HepG2 (cell line): Measurements from ENCODE around the gene MZF1. TPM values are rescaled to one million over a fixed set of nuclear protein-coding genes. Genes with fewer than 3 reads are reported as not detected.
A peak's percentile ranks its signal among the peaks of the same experiment; 100 is the strongest.

Experiments
- ARID2 ChIP-seq: sonication (generic); formaldehyde crosslinking; IDR thresholded peaks from 2 replicates; pipeline ENCODE4 v1.8.1; 2022; ENCODE audit warnings: mild to moderate bottlenecking, missing genetic modification reagents, borderline replicate concordance
- HES4 ChIP-seq: sonication (generic); formaldehyde crosslinking; IDR thresholded peaks from 2 replicates; pipeline ENCODE4 v1.9.0; 2021; ENCODE audit warnings: mild to moderate bottlenecking, missing genetic modification reagents, borderline replicate concordance
- HIVEP1 ChIP-seq: sonication (generic); formaldehyde crosslinking; IDR thresholded peaks from 2 replicates; pipeline ENCODE4 v1.4.0; 2020; ENCODE audit warnings: mild to moderate bottlenecking, missing genetic modification reagents
- MAFK ChIP-seq, 2 experiments: IDR thresholded peaks in 1 of 2; conservative IDR thresholded peaks in 1 of 2; 2 replicates each; pipeline ENCODE4 v1.6.1; 2011; ENCODE audit warnings: improper control_type of control experiment in 2 of 2, low read length in 2 of 2
- MZF1 ChIP-seq: sonication (generic); formaldehyde crosslinking; IDR thresholded peaks from 2 replicates; pipeline ENCODE4 v1.8.1; 2023; ENCODE audit warnings: mild to moderate bottlenecking, missing genetic modification reagents, borderline replicate concordance
- PHF20 ChIP-seq: sonication (generic); formaldehyde crosslinking; IDR thresholded peaks from 2 replicates; pipeline ENCODE4 v1.5.0; 2020; ENCODE audit warnings: mild to moderate bottlenecking, missing genetic modification reagents
- REL ChIP-seq: sonication (generic); formaldehyde crosslinking; conservative IDR thresholded peaks from 2 replicates; pipeline ENCODE4 v1.8.0; 2022; ENCODE audit warnings: mild to moderate bottlenecking, missing genetic modification reagents, moderate library complexity
- RFX3 ChIP-seq: IDR thresholded peaks from 2 replicates; pipeline ENCODE4 v1.6.1; 2016; ENCODE audit warnings: missing biosample characterization, missing genetic modification reagents
- RNF2 ChIP-seq: fragments of 450-650 bp; conservative IDR thresholded peaks from 2 replicates; pipeline ENCODE4 v1.6.1; 2016; ENCODE audit warnings: low read depth
- SP2 ChIP-seq: sonication (generic); formaldehyde crosslinking; IDR thresholded peaks from 2 replicates; pipeline ENCODE4 v1.5.1; 2020; ENCODE audit warnings: mild to moderate bottlenecking, missing genetic modification reagents
- ZNF557 ChIP-seq: sonication (generic); formaldehyde crosslinking; IDR thresholded peaks from 2 replicates; pipeline ENCODE4 v1.4.0; 2020; ENCODE audit warnings: missing genetic modification reagents
- ZNF841 ChIP-seq: sonication (generic); formaldehyde crosslinking; IDR thresholded peaks from 2 replicates; pipeline ENCODE4 v1.8.1; 2023; ENCODE audit warnings: missing genetic modification reagents, borderline replicate concordance
- polyA plus RNA-seq, 8 experiments: library from polyadenylated mRNA; depleted of rRNA in 3 of 8; stranded (reverse) in 7 of 8; unstranded in 1 of 8; fragments of >200 nt; fragmentation: Illumina TruSeq in 4 of 8; extraction: Trizol in 4 of 8; gene quantifications; 2 replicates each; pipeline versions ENCODE4 v1.2.1 to v1.2.3, GENCODE V29; 2011 to 2016; ENCODE audit warnings: low read depth in 4 of 8, missing spikeins in 1 of 8, mixed read lengths in 1 of 8; ENCODE audit not compliant: insufficient read depth in 1 of 8
- total RNA-seq, 5 experiments: library from RNA; depleted of rRNA; stranded (reverse); fragments of >200 nt; fragmentation: Illumina TruSeq; extraction: Trizol; gene quantifications; 2 replicates each; pipeline ENCODE4 v1.2.3, GENCODE V29; 2016; ENCODE audit warnings: low read depth in 1 of 5
- TF ChIP-seq, protein P1 (sequence below), 2 experiments: sonication (generic) in 1 of 2; formaldehyde crosslinking in 1 of 2; IDR thresholded peaks; 2 replicates each; pipeline versions ENCODE4 v1.5.1 to v1.6.1; 2011 to 2020; ENCODE audit warnings: borderline replicate concordance in 1 of 2, low read depth in 1 of 2, low read length in 1 of 2, mild to moderate bottlenecking in 1 of 2, missing genetic modification reagents in 1 of 2, moderate library complexity in 1 of 2
- TF ChIP-seq, protein P2 (sequence below): sonication (generic); formaldehyde crosslinking; IDR thresholded peaks from 2 replicates; pipeline ENCODE4 v1.9.0; 2022; ENCODE audit warnings: missing genetic modification reagents, mild to moderate bottlenecking, borderline replicate concordance
- TF ChIP-seq, protein P3 (sequence below): sonication (generic); formaldehyde crosslinking; IDR thresholded peaks from 2 replicates; pipeline ENCODE4 v1.4.0; 2020; ENCODE audit warnings: missing genetic modification reagents
- TF ChIP-seq, protein P4 (sequence below): sonication (generic); formaldehyde crosslinking; IDR thresholded peaks from 2 replicates; pipeline ENCODE4 v1.4.0; 2020; ENCODE audit warnings: missing genetic modification reagents
- TF ChIP-seq, protein P5 (sequence below): sonication (generic); formaldehyde crosslinking; IDR thresholded peaks from 2 replicates; pipeline ENCODE4 v1.5.0; 2020; ENCODE audit warnings: missing genetic modification reagents

Gene MZF1
- total and polyA plus RNA-seq, 2 of the 13 experiments (the other 11 are each of a cell fraction or from before 2014, with no cell fraction given), result 3.1 to 8.1 TPM

DNA sequence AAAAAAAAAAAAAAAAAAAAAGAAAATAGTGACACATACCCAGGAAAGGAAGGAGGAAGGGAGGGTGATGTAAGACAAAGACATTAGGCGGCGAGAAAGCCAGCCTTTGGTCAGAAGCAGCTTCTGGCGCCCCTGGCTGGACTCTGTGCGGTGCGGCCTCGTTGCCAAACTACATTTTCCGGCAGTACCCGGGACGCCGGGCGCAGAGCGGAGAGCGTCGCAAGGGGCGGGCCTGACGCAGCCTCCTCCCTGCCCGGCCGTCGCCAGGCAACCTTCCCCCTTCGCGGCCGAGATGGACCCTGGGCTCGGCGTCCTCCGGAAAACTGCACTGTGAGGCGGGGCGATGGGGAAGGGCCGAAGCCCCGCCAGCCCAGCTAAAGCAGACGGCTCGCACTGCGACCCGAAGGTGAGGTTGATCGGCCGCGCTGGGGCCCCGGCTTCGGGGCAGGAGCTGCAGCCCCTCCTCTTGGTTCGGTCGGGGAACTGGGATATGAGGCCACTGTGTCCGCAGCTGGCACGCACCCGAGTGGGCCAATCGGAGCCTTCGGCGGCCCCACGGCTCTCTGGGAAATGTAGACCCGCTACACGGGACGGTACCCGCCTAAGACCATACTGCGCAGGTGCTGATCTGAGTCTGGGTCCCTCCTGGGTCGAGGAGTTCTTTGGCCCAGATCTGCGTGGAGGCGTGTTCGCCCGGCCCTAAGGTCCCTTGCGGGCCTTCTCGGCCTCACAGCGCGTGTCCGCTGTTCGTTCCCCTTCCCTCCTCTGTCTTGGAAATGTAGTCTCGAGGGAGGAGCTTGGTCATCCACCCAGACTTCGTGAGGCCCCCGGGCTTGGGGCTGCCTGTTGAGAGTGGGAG is 2.3 kb upstream of the MZF1 start (continued):
- TF ChIP-seq, protein P1, sequence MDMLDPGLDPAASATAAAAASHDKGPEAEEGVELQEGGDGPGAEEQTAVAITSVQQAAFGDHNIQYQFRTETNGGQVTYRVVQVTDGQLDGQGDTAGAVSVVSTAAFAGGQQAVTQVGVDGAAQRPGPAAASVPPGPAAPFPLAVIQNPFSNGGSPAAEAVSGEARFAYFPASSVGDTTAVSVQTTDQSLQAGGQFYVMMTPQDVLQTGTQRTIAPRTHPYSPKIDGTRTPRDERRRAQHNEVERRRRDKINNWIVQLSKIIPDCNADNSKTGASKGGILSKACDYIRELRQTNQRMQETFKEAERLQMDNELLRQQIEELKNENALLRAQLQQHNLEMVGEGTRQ (IDR thresholded peaks at IDR 0.05; ENCODE audit: low read depth, low read length), result no peak
- TF ChIP-seq, protein P1 (CRISPR knock-in tag; IDR thresholded peaks at IDR 0.05; ENCODE audit: borderline replicate concordance), result peak; percentile 30; the same call in 1 of the 2 replicates
- TF ChIP-seq RNF2, result peak; percentile 76; the same call in 1 of the 2 replicates
- TF ChIP-seq ZNF557, result no peak
- peak; percentile 67; the same call in 1 of the 2 replicates for TF ChIP-seq HIVEP1 (CRISPR knock-in tag)
- TF ChIP-seq, protein P2, sequence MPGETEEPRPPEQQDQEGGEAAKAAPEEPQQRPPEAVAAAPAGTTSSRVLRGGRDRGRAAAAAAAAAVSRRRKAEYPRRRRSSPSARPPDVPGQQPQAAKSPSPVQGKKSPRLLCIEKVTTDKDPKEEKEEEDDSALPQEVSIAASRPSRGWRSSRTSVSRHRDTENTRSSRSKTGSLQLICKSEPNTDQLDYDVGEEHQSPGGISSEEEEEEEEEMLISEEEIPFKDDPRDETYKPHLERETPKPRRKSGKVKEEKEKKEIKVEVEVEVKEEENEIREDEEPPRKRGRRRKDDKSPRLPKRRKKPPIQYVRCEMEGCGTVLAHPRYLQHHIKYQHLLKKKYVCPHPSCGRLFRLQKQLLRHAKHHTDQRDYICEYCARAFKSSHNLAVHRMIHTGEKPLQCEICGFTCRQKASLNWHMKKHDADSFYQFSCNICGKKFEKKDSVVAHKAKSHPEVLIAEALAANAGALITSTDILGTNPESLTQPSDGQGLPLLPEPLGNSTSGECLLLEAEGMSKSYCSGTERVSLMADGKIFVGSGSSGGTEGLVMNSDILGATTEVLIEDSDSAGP (CRISPR knock-in tag), result peak; percentile 90
- 0 out of 2 replicates have a peak, but pooled peaks have one; percentile 55 for TF ChIP-seq HES4 (CRISPR knock-in tag)
- peak; percentile 78 for TF ChIP-seq RFX3 (CRISPR knock-in tag)
- TF ChIP-seq, protein P3, sequence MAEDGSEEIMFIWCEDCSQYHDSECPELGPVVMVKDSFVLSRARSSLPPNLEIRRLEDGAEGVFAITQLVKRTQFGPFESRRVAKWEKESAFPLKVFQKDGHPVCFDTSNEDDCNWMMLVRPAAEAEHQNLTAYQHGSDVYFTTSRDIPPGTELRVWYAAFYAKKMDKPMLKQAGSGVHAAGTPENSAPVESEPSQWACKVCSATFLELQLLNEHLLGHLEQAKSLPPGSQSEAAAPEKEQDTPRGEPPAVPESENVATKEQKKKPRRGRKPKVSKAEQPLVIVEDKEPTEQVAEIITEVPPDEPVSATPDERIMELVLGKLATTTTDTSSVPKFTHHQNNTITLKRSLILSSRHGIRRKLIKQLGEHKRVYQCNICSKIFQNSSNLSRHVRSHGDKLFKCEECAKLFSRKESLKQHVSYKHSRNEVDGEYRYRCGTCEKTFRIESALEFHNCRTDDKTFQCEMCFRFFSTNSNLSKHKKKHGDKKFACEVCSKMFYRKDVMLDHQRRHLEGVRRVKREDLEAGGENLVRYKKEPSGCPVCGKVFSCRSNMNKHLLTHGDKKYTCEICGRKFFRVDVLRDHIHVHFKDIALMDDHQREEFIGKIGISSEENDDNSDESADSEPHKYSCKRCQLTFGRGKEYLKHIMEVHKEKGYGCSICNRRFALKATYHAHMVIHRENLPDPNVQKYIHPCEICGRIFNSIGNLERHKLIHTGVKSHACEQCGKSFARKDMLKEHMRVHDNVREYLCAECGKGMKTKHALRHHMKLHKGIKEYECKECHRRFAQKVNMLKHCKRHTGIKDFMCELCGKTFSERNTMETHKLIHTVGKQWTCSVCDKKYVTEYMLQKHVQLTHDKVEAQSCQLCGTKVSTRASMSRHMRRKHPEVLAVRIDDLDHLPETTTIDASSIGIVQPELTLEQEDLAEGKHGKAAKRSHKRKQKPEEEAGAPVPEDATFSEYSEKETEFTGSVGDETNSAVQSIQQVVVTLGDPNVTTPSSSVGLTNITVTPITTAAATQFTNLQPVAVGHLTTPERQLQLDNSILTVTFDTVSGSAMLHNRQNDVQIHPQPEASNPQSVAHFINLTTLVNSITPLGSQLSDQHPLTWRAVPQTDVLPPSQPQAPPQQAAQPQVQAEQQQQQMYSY (CRISPR knock-in tag), result no peak
- no peak for TF ChIP-seq ARID2
- TF ChIP-seq, protein P4, sequence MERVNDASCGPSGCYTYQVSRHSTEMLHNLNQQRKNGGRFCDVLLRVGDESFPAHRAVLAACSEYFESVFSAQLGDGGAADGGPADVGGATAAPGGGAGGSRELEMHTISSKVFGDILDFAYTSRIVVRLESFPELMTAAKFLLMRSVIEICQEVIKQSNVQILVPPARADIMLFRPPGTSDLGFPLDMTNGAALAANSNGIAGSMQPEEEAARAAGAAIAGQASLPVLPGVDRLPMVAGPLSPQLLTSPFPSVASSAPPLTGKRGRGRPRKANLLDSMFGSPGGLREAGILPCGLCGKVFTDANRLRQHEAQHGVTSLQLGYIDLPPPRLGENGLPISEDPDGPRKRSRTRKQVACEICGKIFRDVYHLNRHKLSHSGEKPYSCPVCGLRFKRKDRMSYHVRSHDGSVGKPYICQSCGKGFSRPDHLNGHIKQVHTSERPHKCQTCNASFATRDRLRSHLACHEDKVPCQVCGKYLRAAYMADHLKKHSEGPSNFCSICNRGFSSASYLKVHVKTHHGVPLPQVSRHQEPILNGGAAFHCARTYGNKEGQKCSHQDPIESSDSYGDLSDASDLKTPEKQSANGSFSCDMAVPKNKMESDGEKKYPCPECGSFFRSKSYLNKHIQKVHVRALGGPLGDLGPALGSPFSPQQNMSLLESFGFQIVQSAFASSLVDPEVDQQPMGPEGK (CRISPR knock-in tag), result no peak
- peak; percentile 55 for TF ChIP-seq SP2
- TF ChIP-seq MAFK (conservative IDR thresholded peaks at IDR 0.05 in 1 of 2, IDR thresholded peaks at IDR 0.05 in 1 of 2; ENCODE audit: low read length in 2 of 2), result no peak
- TF ChIP-seq ZNF841 (CRISPR knock-in tag), result no peak
- no peak for TF ChIP-seq REL (CRISPR knock-in tag)
- TF ChIP-seq MZF1 (CRISPR knock-in tag), result 0 out of 2 replicates have a peak, but pooled peaks have one; percentile 64
- TF ChIP-seq PHF20, result peak; percentile 69
- TF ChIP-seq, protein P5, sequence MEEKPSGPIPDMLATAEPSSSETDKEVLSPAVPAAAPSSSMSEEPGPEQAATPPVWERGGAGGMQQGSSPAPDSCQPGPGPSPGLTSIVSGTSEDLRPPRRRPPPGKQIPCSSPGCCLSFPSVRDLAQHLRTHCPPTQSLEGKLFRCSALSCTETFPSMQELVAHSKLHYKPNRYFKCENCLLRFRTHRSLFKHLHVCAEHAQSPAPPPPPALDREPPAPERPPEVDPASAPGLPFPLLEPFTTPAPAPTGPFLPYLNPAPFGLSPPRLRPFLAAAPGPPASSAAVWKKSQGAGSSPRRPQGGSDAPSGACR, result no peak
